T1000 (cell line): ENCODE results near the gene TRIM46.

ENCODE experiments used
- DNase-seq: peaks from one replicate; lab custom pipeline; 2025; ENCODE audit warnings: mixed read lengths; lab: John Stamatoyannopoulos, UW

Gene TRIM46

GRCh38 chr1:155171836-155172731 lies 1.6 kb upstream of the TRIM46 start:
- DNase-seq = no peak

- DNase-seq = peak; percentile 90
Observed at GRCh38 chr1:155172732-155173477, 744 bp upstream of the TRIM46 start, which contains the start of gene KRTCAP2. KRTCAP2 (minus strand) TSS chr1:155173304; CDS start chr1:155173224, 80 bp downstream.

- DNase-seq = no peak
Observed at GRCh38 chr1:155174324-155175280, 953 bp downstream of the TRIM46 start.

GRCh38 chr1:155175281-155175926 lies 1.8 kb downstream of the TRIM46 start:
- no peak for DNase-seq

GRCh38 chr1:155175927-155176371 lies 2.3 kb downstream of the TRIM46 start:
- DNase-seq = no peak

GRCh38 chr1:155176544-155177071 lies 3.0 kb downstream of the TRIM46 start:
- DNase-seq = peak; percentile 64

- DNase-seq = no peak
Observed at GRCh38 chr1:155177192-155177917, 3.7 kb downstream of the TRIM46 start.

GRCh38 chr1:155177918-155178281 lies 4.3 kb downstream of the TRIM46 start:
- DNase-seq = no peak

- DNase-seq = no peak
Observed at GRCh38 chr1:155178441-155179111, 4.9 kb downstream of the TRIM46 start.

- DNase-seq = no peak
Observed at GRCh38 chr1:155179112-155180031, 5.7 kb downstream of the TRIM46 start.

GRCh38 chr1:155181371-155182051 lies 7.9 kb downstream of the TRIM46 start:
- no peak for DNase-seq

- DNase-seq = no peak
Observed at GRCh38 chr1:155182052-155182550, 8.5 kb downstream of the TRIM46 start.

- no peak for DNase-seq
Observed at GRCh38 chr1:155183775-155184221, 10.1 kb downstream of the TRIM46 start.

GRCh38 chr1:155184351-155184811 lies 10.7 kb downstream of the TRIM46 start:
- no peak for DNase-seq

- no peak for DNase-seq
Observed at GRCh38 chr1:155184835-155185782, 11.5 kb downstream of the TRIM46 start.

GRCh38 chr1:155185783-155186066 lies 12.1 kb downstream of the TRIM46 start:
- DNase-seq = no peak
